NCI-H1048 (cell line): Measurements from ENCODE around the gene DRAP1.

ENCODE experiments used
- DNase-seq: peaks from one replicate; lab custom pipeline; 2025; lab: John Stamatoyannopoulos, UW

The DRAP1 gene, protein sequence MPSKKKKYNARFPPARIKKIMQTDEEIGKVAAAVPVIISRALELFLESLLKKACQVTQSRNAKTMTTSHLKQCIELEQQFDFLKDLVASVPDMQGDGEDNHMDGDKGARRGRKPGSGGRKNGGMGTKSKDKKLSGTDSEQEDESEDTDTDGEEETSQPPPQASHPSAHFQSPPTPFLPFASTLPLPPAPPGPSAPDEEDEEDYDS

GRCh38 chr11:65919141-65919572, at the start of gene DRAP1:
Gene DRAP1 (plus strand): TSS chr11:65919426. CDS start chr11:65919502, 76 bp downstream.
- peak; percentile 96 for DNase-seq

GRCh38 chr11:65869643-65870306, 49.5 kb upstream of the DRAP1 start:
- DNase-seq = no peak

GRCh38 chr11:65870307-65870658, 48.9 kb upstream of the DRAP1 start:
- DNase-seq = no peak

- no peak for DNase-seq
Observed at GRCh38 chr11:65870706-65871681, 48.2 kb upstream of the DRAP1 start.

GRCh38 chr11:65871811-65872548, 47.2 kb upstream of the DRAP1 start:
- no peak for DNase-seq

DNA sequence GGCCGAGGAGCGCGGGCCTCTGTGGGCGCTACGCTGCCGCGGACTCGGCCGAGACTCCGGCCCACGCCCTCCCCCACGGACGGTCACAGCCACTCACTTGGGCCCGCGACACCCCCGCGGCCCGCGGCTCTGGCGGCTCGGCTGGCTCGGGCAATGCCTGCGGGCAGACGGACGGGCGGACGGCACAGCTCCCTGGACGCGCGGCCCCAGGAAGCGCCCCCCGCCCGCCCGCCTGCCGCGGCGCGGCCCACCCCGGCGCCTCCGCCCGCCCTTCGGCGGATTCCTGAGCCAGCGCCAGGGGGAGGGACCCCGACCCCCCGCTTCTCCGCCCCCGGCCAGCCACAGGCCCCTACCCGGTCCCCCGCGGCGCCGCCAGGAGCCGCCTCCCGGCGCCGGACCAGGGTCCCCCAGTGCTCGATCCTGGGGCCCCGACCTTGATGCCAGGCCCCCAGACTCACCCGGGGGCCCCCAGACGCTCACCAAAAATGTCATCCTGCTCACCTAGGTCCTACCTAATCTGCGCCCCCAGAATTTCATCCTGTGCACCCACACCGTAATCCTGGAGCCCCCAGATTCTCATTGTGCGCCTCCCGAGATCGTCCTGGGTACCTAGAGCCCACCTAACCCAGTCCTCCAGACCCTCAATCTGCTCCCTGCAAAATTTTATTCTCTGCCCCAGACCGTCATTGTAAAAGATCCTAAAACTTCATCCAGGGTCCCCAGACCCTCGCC, 46.5 kb upstream of the DRAP1 start, which contains the start of gene EFEMP2:
Gene EFEMP2, minus strand, starts transcription at position 215 of the 732 bp plus-strand sequence. CDS start 446 bp downstream, outside the sequence.
- no peak for DNase-seq

DNA sequence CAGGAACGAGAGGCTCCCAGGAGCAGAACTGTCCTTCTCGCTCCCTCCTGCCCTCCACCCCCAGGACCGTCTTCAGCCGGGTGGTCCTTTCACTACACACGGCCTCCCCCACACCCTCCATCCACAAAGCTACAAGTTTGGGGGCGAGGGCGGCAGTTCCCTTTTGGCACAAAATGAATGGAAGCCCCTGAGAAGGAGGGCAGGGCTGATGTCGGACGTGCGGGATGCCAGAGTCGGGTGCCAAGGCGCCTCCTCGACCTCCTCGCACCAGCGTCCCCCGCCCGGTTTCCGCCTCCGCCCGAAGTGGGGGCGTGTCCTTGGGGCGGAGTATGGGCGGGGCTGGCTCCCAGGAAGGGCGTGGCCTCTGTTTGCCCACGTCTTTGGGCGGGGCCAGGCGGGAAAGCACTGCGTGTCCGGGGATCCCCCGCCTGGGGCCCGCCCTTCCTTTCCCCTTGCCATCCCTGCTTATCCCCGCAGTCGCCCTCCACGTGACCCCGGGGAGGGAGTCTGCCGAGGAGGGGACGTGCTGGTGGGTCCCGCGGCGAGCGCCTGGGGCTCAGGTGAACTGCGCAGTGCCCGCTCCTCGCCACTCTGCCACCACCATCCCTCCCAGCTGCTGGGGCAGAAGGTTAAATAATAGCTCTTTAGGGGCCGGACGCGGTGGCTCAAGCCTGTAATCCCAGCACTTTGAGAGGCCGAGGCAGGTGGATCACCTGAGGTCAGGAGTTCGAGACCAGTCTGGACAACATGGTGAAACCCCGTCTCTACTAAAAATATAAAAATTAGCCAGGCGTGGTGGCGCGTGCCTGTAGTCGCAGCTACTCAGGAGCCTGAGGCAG, 45.7 kb upstream of the DRAP1 start:
- peak; percentile 73 for DNase-seq

- no peak for DNase-seq
Observed at GRCh38 chr11:65879617-65880016, 39.6 kb upstream of the DRAP1 start, which contains the start of gene CTSW. Gene CTSW (plus strand): TSS chr11:65879837. CDS start chr11:65879855, 18 bp downstream.

GRCh38 chr11:65880027-65880426, 39.2 kb upstream of the DRAP1 start:
- no peak for DNase-seq

- DNase-seq = no peak
Observed at GRCh38 chr11:65880844-65881421, 38.3 kb upstream of the DRAP1 start.

DNA sequence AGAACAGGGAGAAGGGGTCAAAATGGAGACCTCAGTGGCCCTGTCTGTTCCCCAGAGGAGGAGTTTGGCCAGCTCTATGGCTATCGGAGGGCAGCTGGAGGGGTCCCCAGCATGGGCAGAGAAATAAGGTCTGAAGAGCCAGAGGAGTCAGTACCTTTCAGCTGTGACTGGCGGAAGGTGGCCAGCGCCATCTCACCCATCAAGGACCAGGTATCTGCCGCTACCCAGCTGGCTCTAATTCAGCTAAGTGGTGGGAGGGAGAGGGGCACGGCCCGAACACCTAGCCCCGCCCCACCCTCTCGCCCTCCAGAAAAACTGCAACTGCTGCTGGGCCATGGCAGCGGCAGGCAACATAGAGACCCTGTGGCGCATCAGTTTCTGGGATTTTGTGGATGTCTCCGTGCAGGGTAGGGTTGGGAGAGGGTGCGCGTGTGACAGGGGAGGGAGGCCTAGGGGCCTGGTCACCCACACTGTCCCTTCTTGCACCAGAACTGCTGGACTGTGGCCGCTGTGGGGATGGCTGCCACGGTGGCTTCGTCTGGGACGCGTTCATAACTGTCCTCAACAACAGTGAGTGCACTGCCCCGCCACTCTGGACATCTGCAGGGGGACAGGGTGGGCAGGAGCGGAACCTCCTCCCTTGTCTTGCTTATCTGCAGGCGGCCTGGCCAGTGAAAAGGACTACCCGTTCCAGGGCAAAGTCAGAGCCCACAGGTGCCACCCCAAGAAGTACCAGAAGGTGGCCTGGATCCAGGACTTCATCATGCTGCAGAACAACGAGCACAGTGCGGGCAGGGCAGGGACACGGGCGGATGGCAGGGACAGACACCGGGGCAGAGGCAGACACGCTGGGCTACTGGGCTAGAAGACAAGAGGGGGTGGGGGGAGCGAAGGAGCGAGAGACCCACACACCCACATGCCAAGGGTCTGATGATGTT, 36.8 kb upstream of the DRAP1 start:
- no peak for DNase-seq

DNA sequence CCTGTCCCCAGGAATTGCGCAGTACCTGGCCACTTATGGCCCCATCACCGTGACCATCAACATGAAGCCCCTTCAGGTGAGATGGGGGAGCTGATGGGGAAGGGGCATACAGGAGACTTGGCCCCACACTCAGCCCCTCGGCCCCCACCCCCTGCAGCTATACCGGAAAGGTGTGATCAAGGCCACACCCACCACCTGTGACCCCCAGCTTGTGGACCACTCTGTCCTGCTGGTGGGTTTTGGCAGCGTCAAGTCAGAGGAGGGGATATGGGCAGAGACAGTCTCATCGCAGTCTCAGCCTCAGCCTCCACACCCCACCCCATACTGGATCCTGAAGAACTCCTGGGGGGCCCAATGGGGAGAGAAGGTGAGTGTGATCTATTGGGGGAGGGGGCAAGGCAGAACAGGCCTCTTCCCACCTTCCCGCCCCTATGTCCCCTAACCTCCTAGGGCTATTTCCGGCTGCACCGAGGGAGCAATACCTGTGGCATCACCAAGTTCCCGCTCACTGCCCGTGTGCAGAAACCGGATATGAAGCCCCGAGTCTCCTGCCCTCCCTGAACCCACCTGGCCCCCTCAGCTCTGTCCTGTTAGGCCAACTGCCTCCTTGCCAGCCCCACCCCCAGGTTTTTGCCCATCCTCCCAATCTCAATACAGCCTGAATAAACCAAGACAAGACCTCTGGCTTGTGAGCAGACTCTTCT, 36.0 kb upstream of the DRAP1 start:
- no peak for DNase-seq

- DNase-seq = no peak
Observed at GRCh38 chr11:65883786-65884715, 35.2 kb upstream of the DRAP1 start.

GRCh38 chr11:65884716-65885092, 34.5 kb upstream of the DRAP1 start:
- no peak for DNase-seq

GRCh38 chr11:65885231-65885630, 34.0 kb upstream of the DRAP1 start:
- no peak for DNase-seq

DNA sequence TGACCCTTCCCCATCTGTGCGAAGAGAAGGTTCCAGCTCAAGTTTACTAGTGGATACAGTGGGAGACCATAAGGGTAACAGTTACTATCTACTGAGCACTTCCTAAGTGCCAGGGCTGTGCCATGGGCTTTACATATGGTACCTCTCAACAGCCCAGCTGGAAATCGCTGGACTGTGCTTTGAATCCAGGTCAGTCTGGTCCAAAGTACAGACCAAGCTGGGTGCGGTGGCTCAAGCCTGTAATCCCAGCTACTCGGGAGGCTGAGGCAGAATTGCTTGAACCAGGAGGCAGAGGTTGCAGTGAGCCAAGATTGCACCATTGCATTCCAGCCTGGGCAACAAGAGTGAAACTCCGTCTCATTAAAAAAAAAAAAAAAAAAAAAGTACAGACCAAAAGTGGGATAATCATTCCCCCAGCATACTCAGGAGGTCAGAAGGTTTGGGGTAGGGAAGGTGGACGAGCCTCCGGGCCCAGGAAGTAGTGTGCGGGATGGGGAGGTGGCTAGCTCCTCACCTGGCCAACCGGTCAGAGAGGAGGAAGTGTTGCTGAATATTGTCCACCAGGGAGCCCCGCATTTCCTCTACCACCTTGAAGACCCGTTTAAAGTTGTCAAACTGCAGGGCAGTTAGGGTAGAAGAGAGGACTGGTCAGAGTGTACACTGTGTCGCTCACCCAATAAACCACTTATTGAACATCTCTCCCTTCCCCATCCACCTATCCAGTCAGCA, 33.3 kb upstream of the DRAP1 start:
- no peak for DNase-seq
